ENCODE data around the gene MRPL11.

GRCh38 chr11:66448523-66448922 lies 9.9 kb upstream of the MRPL11 start:
- TF ChIP-seq CTCF (IDR thresholded peaks at IDR 0.05; ENCODE audit: low read length) (no peak), EZH2 (optimal IDR thresholded peaks at IDR 0.05; ENCODE audit: low read depth, low read length) (no peak), EZH2phosphoT487 (IDR thresholded peaks at IDR 0.05; ENCODE audit: low read length) (no peak)
